ENCODE data around the gene MKLN1.
A peak's percentile ranks its signal among the peaks of the same experiment; 100 is the strongest.

MKLN1 gene

GRCh38 chr7:131522325-131522930 lies 194.8 kb downstream of the MKLN1 start:
- no peak for DNase-seq (ENCODE audit: low spot score)

GRCh38 chr7:131524115-131524514 lies 196.4 kb downstream of the MKLN1 start:
- no peak for DNase-seq (ENCODE audit: low spot score)

- no peak for DNase-seq (ENCODE audit: low spot score)
Observed at GRCh38 chr7:131524703-131525102, 197.0 kb downstream of the MKLN1 start.

GRCh38 chr7:131525820-131526219 lies 198.1 kb downstream of the MKLN1 start:
- no peak for DNase-seq (ENCODE audit: low spot score)

- DNase-seq (ENCODE audit: low spot score): no peak
Observed at GRCh38 chr7:131527456-131527855, 199.8 kb downstream of the MKLN1 start.

GRCh38 chr7:131529179-131529578 lies 201.5 kb downstream of the MKLN1 start:
- DNase-seq (ENCODE audit: low spot score): no peak

- no peak for DNase-seq (ENCODE audit: low spot score)
Observed at GRCh38 chr7:131529617-131530016, 201.9 kb downstream of the MKLN1 start.

- no peak for DNase-seq (ENCODE audit: low spot score)
Observed at GRCh38 chr7:131530137-131530536, 202.5 kb downstream of the MKLN1 start.

GRCh38 chr7:131532570-131533091 lies 205.0 kb downstream of the MKLN1 start:
- DNase-seq (ENCODE audit: low spot score): no peak

GRCh38 chr7:131533151-131533559 lies 205.5 kb downstream of the MKLN1 start:
- no peak for DNase-seq (ENCODE audit: low spot score)

GRCh38 chr7:131533566-131534561 lies 206.2 kb downstream of the MKLN1 start:
- no peak for DNase-seq (ENCODE audit: low spot score)

- DNase-seq (ENCODE audit: low spot score): no peak
Observed at GRCh38 chr7:131536361-131536849, 208.7 kb downstream of the MKLN1 start.

GRCh38 chr7:131537571-131537978 lies 209.9 kb downstream of the MKLN1 start:
- DNase-seq (ENCODE audit: low spot score): no peak

- no peak for DNase-seq (ENCODE audit: low spot score)
Observed at GRCh38 chr7:131538071-131538812, 210.6 kb downstream of the MKLN1 start.

- no peak for DNase-seq (ENCODE audit: low spot score)
Observed at GRCh38 chr7:131538813-131539179, 211.1 kb downstream of the MKLN1 start.

GRCh38 chr7:131540491-131541162 lies 213.0 kb downstream of the MKLN1 start:
- no peak for DNase-seq (ENCODE audit: low spot score)

- DNase-seq (ENCODE audit: low spot score): no peak
Observed at GRCh38 chr7:131543298-131543697, 215.6 kb downstream of the MKLN1 start.

- no peak for DNase-seq (ENCODE audit: low spot score)
Observed at GRCh38 chr7:131544021-131544420, 216.3 kb downstream of the MKLN1 start.

- peak; percentile 65 for DNase-seq (ENCODE audit: low spot score)
Observed at GRCh38 chr7:131544449-131545301, 217.0 kb downstream of the MKLN1 start.

GRCh38 chr7:131546126-131546525 lies 218.4 kb downstream of the MKLN1 start:
- DNase-seq (ENCODE audit: low spot score): no peak

Measured in NAMALWA (cell line).